SK-N-MC (cell line): Measurements from ENCODE around the gene CADPS2.

ENCODE experiments used
- DNase-seq: peaks from one replicate; pipeline ENCODE4 v3.0.0-alpha.2; 2011; ENCODE audit warnings: low read depth, low spot score
- H3K27ac ChIP-seq: fragments of 200-600 bp; sonication (generic); 2 replicates; pipeline ENCODE4 v1.5.1; 2016; ENCODE audit warnings: mixed run types
- H3K36me3 ChIP-seq: fragments of 200-600 bp; sonication (generic); 2 replicates; pipeline ENCODE4 v1.6.1; 2017; ENCODE audit warnings: antibody characterized with exemption, low read length, mixed read lengths; ENCODE audit not compliant: insufficient read depth
- H3K4me3 ChIP-seq: fragments of 200-600 bp; sonication (generic); 2 replicates; pipeline ENCODE4 v1.5.1; 2016
- H3K9ac ChIP-seq: fragments of 200-600 bp; sonication (generic); 2 replicates; pipeline ENCODE4 v1.8.0; 2017; ENCODE audit warnings: mixed run types, mixed read lengths; ENCODE audit not compliant: insufficient read length
- H3K9me3 ChIP-seq: fragments of 200-600 bp; sonication (generic); 2 replicates; pipeline ENCODE4 v1.6.1; 2017; ENCODE audit warnings: low read depth, mild to moderate bottlenecking, antibody characterized with exemption, low read length, moderate library complexity, mixed read lengths
- EZH2 ChIP-seq: fragments of 200-600 bp; sonication (generic); IDR thresholded peaks from one replicate; pipeline ENCODE4 v1.6.1; 2017; ENCODE audit warnings: antibody characterized with exemption
- FOXP2 ChIP-seq: optimal IDR thresholded peaks from 2 replicates; pipeline ENCODE3; 2011; ENCODE audit warnings: mild to moderate bottlenecking, moderate library complexity; ENCODE audit not compliant: insufficient read depth; ENCODE audit errors: extremely low read length, control extremely low read depth
- POLR2AphosphoS5 ChIP-seq: IDR thresholded peaks from 2 replicates; pipeline ENCODE4 v1.6.1; 2012; ENCODE audit warnings: mild to moderate bottlenecking, low read depth, low read length, borderline replicate concordance

Gene CADPS2

GRCh38 chr7:122485856-122486255 is 400.4 kb downstream of the CADPS2 start:
- DNase-seq = no peak

GRCh38 chr7:122482212-122482611 is 404.0 kb downstream of the CADPS2 start:
- H3K4me3 ChIP-seq = no peak overlapping the region
- DNase-seq = no peak
- H3K9me3 ChIP-seq = no peaks in the 10 kb centered on the region
- no peak for TF ChIP-seq FOXP2
- no peak for TF ChIP-seq EZH2
- TF ChIP-seq POLR2AphosphoS5 = no peak
- no peaks in the 10 kb centered on the region for H3K36me3 ChIP-seq
- H3K27ac ChIP-seq = no peak overlapping the region
- H3K9ac ChIP-seq = no peak overlapping the region

More at GRCh38 chr7:122485856-122486255, 400.4 kb downstream of the CADPS2 start:
- Histone ChIP-seq H3K9me3 (no peaks in the 10 kb centered on the region), H3K9ac (no peak overlapping the region), H3K27ac (no peak overlapping the region), H3K36me3 (no peaks in the 10 kb centered on the region), H3K4me3 (no peak overlapping the region)
- no peak for TF ChIP-seq POLR2AphosphoS5
- no peak for TF ChIP-seq EZH2
- no peak for TF ChIP-seq FOXP2

- Histone ChIP-seq H3K9ac (no peak overlapping the region), H3K9me3 (no peaks in the 10 kb centered on the region), H3K36me3 (no peaks in the 10 kb centered on the region), H3K4me3 (no peak overlapping the region), H3K27ac (no peak overlapping the region)
- no peak for DNase-seq
- TF ChIP-seq FOXP2 (no peak), EZH2 (no peak), POLR2AphosphoS5 (no peak)
Observed at GRCh38 chr7:122470859-122471258, 415.4 kb downstream of the CADPS2 start.

- H3K9ac ChIP-seq = no peak overlapping the region
- DNase-seq = no peak
- no peak overlapping the region for H3K27ac ChIP-seq
- no peaks in the 10 kb centered on the region for H3K9me3 ChIP-seq
- no peaks in the 10 kb centered on the region for H3K36me3 ChIP-seq
- no peak for TF ChIP-seq FOXP2
- TF ChIP-seq EZH2 = no peak
- no peak for TF ChIP-seq POLR2AphosphoS5
- H3K4me3 ChIP-seq = no peak overlapping the region
Observed at GRCh38 chr7:122468945-122469344, 417.3 kb downstream of the CADPS2 start.

- no peaks in the 10 kb centered on the region for H3K9me3 ChIP-seq
- H3K36me3 ChIP-seq = no peaks in the 10 kb centered on the region
- no peak overlapping the region for H3K27ac ChIP-seq
- no peak overlapping the region for H3K9ac ChIP-seq
- DNase-seq = no peak
- no peak for TF ChIP-seq FOXP2
- TF ChIP-seq EZH2 = no peak
- TF ChIP-seq POLR2AphosphoS5 = no peak
- no peak overlapping the region for H3K4me3 ChIP-seq
Observed at GRCh38 chr7:122467661-122468449, 418.4 kb downstream of the CADPS2 start.

- Histone ChIP-seq H3K9me3 (no peaks in the 10 kb centered on the region), H3K27ac (no peak overlapping the region), H3K36me3 (no peaks in the 10 kb centered on the region), H3K9ac (no peak overlapping the region), H3K4me3 (no peak overlapping the region)
- no peak for TF ChIP-seq FOXP2
- TF ChIP-seq EZH2 = no peak
- TF ChIP-seq POLR2AphosphoS5 = no peak
- DNase-seq = no peak
Observed at GRCh38 chr7:122465296-122465695, 421.0 kb downstream of the CADPS2 start.

- Histone ChIP-seq H3K4me3 (no peak overlapping the region), H3K9me3 (no peaks in the 10 kb centered on the region), H3K36me3 (no peaks in the 10 kb centered on the region), H3K9ac (no peak overlapping the region), H3K27ac (no peak overlapping the region)
- TF ChIP-seq POLR2AphosphoS5 (no peak), FOXP2 (no peak), EZH2 (no peak)
- DNase-seq = no peak
Observed at GRCh38 chr7:122463631-122464030, 422.6 kb downstream of the CADPS2 start.

- no peak overlapping the region for H3K27ac ChIP-seq
- H3K4me3 ChIP-seq = no peak overlapping the region
- no peaks in the 10 kb centered on the region for H3K36me3 ChIP-seq
- H3K9me3 ChIP-seq = no peaks in the 10 kb centered on the region
- no peak for TF ChIP-seq FOXP2
- TF ChIP-seq POLR2AphosphoS5 = no peak
- no peak for TF ChIP-seq EZH2
- H3K9ac ChIP-seq = no peak overlapping the region
- DNase-seq = no peak
Observed at GRCh38 chr7:122460936-122461335, 425.3 kb downstream of the CADPS2 start.

GRCh38 chr7:122457969-122458368 is 428.3 kb downstream of the CADPS2 start:
- Histone ChIP-seq H3K27ac (no peak overlapping the region), H3K9ac (no peak overlapping the region), H3K9me3 (no peaks in the 10 kb centered on the region), H3K36me3 (no peaks in the 10 kb centered on the region), H3K4me3 (no peak overlapping the region)
- no peak for TF ChIP-seq POLR2AphosphoS5
- TF ChIP-seq FOXP2 = no peak
- no peak for TF ChIP-seq EZH2
- no peak for DNase-seq
